SW 1271 (cell line): ENCODE results near the gene TOR3A.

Experiments used
- DNase-seq, 2 experiments: peaks; one replicate each; lab custom pipeline; 2025; lab: John Stamatoyannopoulos, UW

TOR3A gene

DNA sequence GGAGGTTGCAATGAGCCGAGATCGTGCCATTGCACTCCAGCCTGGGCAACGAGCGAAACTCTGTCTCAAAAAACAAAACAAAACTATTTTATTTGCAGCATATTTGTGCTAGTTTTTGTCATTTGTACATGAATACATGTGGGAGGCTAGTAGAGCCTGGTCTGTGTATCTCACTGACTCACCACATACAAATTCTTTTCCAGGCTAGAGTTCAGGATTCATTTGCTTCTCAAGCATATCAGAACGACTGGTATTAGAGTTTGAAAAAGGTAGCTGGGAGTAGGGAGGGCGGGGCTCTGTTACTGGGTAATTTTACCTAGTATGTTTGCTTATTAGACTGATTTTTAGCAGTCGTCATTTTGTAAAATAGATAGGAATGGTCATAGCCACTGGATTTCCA, 4.5 kb upstream of the TOR3A start:
- no peak for DNase-seq

- DNase-seq, result peak in 1 of 2 experiments; percentile 66
These were observed 2.6 kb upstream of the TOR3A start for GRCh38 chr1:179079113-179079761.

DNA sequence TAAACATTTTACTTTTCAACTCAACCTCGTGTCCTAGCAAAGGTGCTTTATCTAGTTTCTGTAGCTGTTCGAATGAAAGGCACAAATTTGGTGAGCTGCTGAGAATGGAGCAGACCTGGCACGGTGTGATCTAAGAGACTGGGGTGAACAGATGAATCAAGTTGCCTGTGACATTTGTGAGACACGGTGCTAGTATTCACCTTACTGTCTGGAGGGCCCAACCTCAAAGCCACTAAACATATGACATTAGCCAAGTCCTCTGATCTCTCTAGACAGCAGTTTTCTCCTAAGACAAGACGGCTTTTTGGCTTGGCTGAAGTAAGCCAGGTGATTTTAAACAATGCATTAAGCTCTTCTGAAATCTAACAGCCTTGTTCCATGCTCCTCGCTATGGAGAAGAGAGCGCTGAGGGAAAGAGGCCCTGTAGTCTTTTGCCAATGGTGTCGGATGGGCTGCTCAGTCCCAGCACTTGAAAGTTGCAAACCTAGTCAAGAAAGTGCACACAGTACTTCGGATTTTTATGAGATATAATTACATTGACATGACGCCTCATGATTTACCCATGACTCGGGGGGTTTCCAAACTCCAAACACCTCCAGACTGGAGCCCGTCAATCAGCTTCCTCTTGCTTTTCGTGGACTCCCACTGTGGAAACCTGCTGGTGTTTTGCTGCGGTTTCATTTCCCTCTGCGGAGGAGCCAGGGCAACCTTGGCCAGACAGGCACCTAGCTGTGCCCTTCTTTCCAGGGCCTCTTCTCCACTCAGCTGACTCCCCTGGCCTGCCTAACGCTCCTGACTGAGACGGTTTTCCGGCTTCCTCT, 794 bp upstream of the TOR3A start:
- no peak for DNase-seq

GRCh38 chr1:179082333-179082998, 596 bp downstream of the TOR3A start:
- peak in 1 of 2 experiments; percentile 21 for DNase-seq

GRCh38 chr1:179082999-179083335, 1.1 kb downstream of the TOR3A start:
- DNase-seq, result no peak

DNA sequence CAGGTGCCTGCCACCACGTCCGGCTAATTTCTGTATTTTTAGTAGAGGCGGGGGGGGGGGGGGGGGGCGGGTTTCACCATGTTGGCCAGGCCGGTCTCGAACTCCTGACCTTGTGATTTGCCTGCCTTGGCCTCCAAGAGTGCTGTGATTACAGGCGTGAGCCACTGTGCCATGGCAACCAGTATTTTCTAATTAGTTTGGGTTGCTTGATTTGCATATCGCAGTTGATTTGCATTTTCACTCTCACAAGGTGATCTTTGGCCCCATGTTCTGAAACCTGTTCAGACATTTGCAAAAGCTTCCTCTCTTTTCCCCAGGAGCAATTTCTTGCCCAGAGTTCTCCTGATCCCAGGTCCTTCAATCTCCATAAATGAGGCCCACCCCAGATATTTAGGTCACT, 1.7 kb downstream of the TOR3A start:
- DNase-seq, result no peak

- DNase-seq, result no peak
These were observed 5.8 kb downstream of the TOR3A start for GRCh38 chr1:179087665-179088064.

DNA sequence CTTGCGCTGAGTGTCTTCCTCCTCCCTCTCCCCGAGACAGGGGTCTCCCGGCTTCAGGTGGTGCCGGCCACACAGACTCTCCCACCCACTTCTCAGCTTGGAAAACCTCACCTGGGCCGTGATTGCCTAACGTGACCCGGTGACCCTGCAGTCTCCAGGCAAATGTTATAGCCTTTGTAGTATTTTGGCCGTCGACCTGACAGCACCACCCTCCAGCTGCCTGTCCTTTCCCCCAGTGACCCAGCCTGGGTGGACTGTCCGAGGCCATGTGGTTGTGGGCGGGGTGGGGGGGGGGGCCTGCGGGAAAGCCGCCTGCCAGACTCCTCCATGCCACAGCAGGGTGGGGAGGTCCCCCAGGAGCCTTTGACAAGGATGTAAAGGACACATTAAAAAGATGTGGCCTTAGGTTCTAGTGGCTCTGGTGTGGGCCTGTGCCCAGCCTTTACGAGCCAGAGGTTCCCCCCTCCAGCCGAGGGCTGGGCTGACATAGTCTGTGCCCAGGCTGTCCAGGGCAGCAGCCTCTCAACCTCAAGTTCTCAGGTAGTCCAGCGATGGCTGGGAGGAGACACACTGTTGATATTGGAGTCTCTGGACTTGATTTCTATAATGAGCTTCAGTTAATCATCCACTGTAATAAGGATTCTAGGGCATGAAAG, 8.1 kb downstream of the TOR3A start:
- no peak for DNase-seq

DNA sequence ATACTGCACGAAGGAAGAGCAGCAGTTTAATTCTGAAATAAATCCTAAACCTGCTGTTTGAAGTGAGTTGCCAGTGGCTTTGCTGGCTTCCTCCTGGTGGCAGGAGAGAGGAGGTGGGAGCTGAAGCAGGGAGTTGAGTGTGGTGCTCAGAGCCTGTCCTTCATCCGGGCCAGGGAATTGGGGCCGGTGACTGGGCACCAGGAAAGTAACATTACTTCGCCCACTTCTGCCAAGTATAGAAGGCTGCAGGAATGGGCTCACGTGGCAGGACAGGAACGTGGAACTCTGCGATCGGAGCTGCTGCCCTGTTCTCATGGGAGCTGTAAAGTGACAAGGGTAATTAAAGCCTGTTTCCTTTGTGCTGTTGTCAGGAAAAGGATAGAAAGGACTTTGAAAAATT, 8.7 kb downstream of the TOR3A start:
- DNase-seq, result no peak

- no peak for DNase-seq
These were observed 9.1 kb downstream of the TOR3A start for GRCh38 chr1:179090923-179091322.

DNA sequence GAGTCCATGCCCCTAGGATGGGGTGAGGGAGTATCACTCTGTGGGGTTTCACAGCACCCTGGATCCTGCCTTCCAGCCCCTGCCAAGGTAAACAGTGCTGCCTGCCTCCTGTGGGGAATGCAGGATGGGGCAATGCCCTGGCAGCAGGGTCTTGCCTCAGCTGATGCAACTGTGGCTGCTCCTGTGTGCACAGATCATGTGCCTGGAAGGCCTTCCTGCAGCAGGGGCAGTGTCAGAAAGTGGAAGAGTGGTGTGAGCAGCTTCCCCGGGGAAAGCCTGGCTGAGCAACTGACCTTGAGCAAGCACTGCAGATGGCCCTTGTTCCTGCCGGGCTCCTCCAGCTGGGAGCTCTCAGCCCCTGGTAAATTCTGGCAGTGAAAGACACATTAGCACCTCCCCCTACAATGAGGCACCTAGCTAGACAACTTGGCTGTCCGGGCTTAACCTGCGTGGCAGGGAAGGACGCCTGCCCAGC, 9.9 kb downstream of the TOR3A start:
- DNase-seq, result no peak

GRCh38 chr1:179092896-179093461, 11.1 kb downstream of the TOR3A start:
- DNase-seq, result no peak

DNA sequence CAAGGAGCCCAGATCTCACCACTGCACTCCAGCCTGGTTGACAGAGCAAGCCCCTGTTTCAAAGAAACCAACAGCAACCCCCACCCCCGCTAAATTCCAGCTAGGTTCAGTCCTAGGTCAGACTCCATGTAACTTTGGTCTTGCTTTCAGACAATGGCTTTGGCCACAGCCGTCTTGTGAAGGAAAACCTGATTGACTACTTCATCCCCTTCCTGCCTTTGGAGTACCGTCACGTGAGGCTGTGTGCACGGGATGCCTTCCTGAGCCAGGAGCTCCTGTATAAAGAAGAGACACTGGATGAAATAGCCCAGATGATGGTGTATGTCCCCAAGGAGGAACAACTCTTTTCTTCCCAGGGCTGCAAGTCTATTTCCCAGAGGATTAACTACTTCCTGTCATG, 12.9 kb downstream of the TOR3A start:
- DNase-seq, result no peak

GRCh38 chr1:179095377-179095776, 13.5 kb downstream of the TOR3A start:
- no peak for DNase-seq

- DNase-seq, result no peak
These were observed 14.1 kb downstream of the TOR3A start for GRCh38 chr1:179095924-179096323.

DNA sequence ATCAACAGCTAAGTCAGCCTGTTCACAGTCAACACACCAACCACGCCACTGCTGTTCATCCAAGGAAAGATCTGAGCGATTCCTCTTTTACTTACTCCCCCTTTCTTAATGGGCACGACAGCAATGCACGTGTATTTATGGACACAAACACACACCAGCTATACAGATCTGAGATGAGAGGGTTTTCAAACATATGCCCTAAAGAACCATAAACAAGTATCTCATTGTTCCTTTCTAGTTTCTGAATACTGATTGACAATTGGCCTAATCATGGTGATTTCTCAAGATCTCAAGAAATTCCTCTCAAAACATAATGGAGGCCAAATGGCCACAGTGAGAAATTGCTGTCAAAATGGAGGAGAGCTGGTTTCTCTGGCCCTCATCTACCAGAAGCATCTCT, 18.0 kb downstream of the TOR3A start:
- DNase-seq, result no peak

- DNase-seq, result no peak
These were observed 19.7 kb downstream of the TOR3A start for GRCh38 chr1:179101566-179101965.

GRCh38 chr1:179103999-179104398, 22.1 kb downstream of the TOR3A start:
- DNase-seq, result no peak

DNA sequence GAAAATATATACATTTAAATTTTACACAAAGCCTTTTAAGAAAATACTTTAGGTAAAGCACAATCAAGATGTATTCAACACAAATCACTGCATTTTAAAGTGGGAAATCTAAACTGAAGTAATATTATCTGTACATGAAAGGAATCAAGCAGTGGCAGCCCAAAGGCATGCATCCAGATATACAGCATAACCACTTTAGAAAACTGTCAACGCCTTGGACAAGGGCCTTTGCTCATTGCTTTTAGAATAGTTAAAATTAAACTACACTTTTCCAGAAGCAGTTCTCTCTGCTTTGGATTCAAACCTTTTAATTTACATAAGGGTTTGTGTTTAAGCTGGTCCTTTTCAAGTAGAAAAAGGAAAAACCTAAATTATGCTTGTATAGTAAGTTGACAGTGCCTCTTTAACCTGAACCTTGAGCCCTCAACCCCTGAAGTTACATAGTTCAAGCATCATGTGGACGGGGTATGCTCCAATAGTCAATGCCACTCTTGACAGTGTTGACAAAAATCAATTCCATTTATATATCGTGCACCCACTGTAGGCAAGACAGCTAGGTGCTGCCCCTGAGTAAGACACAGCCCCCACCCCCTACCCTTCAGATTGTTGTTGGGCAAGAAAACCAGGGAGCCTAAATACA, 22.9 kb downstream of the TOR3A start:
- no peak for DNase-seq

- no peak for DNase-seq
These were observed 23.5 kb downstream of the TOR3A start for GRCh38 chr1:179105393-179105792.

GRCh38 chr1:179107706-179108629, 26.1 kb downstream of the TOR3A start:
- DNase-seq, result no peak
